NCI-H748 (cell line): ENCODE measurements around the gene UBXN6.

Experiments used
- DNase-seq: peaks from one replicate; lab custom pipeline; 2025; ENCODE audit not compliant: unreplicated experiment; lab: John Stamatoyannopoulos, UW

UBXN6 gene

DNA sequence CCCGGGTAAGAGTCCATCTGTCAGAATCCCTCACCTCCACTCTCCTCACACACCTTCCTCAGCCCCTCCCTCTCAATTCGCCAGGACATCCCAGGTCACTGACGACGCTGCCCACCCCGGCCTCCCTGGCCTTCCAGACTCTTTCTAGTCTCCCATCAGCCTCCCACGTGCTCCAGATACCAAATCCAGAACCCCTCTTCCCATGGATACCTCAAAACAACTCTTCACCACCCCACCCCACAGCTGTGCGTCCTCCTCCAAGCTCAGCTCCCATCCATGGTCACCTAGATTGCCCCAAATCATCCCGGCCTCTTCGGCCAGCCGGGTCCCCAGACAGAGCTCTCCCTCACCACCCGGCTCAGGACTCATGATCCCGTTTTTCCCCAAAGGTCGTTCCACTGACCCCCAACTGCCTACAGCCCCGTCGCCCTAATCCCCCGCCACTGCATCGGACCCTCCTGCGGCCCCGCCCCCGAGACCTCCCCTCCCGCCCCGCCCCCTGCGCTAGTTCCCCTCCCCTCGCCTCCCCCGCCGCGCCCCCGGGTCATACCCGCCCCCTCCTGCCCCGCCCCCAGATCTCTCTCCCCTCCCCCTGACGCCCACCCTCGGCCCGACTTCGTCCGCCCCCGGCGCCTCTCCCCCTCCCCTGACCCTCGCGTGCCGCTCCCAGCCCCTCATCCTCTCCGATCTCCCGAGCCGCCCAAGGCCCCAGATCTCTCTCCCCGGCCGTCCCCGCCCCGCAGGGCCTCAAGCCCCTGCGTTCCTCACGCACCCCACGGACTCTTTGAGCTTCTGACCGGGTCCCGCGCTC is 546 bp downstream of the UBXN6 start:
- DNase-seq, result peak; percentile 73

DNA sequence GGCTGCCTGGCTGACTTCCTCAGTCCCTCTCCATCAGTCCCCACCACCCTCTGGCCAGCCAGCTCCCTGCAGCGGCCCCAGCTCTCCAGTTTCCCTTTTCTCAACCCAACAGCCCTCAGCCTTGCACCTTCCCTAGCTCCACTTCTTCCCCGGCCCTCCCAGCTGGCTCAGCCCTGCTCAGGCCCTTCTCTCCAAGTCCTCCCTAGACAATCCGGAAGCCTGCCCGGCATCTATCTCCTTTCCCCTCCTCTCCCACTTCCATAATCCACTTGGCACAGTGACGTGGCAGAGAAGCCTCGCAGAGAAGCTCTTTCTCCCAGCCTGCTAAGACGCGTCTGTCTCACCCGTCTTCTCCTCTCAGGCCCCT is 1.1 kb downstream of the UBXN6 start:
- peak; percentile 36 for DNase-seq

GRCh38 chr19:4455719-4456475 is 1.7 kb downstream of the UBXN6 start:
- no peak for DNase-seq

DNA sequence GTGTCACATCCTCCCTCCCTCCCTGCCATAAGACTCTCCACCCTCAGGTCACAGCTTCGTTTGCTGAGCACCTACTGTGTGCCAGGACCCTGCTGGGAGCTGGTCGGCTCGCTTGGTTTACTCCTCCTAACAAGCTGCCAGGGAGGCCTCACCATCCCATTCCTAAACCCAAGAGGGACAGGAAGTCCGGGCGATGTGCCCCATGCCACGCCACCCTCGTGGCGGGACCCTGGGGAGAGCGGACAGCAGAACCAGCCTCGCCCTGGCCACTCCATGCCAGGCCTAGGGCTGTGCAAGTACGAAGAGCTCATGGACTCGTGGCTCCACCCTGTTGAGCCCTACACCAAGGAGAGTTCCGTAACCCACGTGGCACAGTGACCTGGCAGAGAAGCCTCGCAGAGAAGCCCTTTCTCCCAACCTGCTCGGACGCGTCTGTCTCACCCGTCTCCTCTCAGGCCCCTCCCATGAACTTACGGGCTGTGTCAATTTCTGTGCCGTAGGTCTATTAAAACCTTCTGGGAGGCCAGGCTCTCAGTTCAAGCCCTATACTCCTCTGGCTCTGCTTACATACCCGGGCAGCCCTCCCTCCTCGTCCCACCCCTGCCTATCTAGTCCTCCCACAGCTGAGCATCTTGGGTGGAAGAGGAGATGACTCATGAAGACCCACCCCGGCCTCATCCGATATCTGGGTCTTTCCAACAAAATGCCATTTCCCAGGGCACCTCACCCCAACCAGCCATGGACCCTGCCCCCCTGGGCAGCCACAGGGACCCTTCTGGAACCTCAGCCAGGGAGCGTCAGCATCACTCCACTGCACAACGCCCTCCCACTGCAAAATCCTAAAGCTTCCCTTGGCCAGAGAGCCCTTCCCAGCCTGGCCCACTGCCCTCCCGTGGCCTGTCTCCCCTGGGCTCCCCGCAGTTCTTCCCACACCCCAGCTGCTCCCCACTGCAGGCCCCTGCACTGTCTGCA is 2.6 kb downstream of the UBXN6 start:
- DNase-seq, result no peak

DNA sequence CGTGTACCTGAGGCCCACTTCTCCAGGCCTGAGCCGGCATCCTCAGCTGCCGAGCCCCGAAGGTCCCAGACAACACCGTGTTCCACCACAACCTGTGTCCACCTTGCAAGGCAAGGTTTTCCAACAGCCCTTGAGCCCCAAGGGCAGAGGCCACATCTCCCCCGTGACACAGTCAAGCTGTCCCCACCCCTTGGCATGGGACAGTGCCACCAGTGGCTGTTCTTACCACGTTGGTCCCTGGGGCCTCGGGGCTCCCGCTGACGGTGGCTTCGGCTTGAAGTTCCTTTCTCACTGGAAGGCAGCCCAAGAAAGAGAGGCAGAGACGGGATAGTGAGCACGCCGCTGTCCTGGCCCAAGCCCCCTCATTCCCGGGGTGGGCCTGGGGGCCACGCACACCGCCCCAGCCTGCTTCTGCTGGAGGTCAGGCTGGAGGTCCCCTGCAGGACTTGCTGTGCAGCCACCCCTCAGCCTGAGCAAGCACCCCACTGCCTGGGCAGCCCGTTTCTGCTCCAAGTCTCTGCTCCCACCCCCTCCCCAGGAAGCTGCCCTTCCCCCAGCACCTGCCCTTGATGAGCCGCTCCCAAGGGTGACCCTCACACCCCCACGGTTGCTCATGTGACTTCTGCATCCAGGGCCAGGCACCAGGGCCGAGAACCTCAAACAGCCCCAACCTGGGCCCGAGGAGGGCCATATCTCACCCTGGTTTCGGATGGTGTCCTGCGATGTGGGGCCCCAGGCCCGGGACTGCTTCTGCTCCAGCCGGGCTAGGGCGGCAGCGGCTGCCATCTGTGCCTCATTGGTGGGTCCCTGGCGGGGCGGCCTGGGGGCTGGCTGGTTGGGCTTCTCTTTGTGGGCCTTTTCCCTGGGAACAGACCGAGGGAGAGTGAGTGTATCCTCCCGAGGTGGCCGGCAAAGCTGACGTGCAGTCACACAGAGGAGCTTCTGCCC is 4.1 kb downstream of the UBXN6 start:
- DNase-seq, result no peak

- no peak for DNase-seq
Measured at GRCh38 chr19:4452230-4452990, 5.2 kb downstream of the UBXN6 start.

DNA sequence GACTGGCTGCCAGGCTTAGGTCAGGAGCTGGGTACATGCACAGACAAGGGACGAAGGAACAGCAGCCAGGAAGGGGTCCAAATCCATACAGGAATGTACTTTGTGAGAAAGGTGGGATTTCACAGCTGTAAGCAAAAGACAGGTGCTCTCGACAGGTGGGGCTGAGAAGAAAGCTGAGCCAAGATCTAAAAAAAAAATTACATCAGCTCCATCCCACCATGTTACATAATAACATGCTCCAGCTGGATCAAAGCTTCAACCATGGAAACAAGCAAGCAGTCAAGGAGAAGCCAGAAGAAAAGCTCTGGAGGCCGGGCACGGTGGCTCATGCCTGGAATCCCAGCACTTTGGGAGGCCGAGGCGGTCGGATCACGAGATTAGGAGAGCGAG is 8.0 kb downstream of the UBXN6 start:
- DNase-seq, result no peak

DNA sequence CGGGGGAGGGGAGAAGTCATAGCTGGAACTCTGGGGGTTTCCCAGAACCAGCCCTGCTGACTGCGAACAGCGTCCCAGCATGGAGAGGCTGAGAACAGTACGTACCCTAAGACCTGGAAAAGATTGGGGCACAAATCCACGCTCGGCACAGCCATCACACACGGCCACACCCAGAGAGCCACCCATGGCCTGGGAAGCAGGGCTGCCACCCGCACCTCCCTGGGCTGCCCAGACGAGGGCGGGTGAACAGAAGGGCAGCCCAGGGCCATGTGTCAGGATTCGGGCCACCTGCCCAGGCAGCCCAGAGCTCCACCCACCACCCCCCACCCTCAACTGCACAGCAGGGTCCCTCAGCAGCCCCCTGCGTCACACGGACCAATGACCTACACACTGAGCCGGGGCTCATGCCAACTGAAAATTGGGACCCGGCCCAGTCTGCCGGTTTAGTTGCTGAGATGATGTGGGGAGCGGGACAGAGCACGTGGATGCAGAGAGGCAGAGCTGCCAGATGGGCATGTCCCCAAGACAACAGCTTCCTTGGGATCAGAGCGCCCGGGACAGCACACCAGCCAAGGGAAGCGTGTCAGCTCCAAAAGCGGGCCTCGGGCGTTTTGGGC is 8.5 kb downstream of the UBXN6 start:
- no peak for DNase-seq

GRCh38 chr19:4448147-4448985 is 9.2 kb downstream of the UBXN6 start:
- no peak for DNase-seq

DNA sequence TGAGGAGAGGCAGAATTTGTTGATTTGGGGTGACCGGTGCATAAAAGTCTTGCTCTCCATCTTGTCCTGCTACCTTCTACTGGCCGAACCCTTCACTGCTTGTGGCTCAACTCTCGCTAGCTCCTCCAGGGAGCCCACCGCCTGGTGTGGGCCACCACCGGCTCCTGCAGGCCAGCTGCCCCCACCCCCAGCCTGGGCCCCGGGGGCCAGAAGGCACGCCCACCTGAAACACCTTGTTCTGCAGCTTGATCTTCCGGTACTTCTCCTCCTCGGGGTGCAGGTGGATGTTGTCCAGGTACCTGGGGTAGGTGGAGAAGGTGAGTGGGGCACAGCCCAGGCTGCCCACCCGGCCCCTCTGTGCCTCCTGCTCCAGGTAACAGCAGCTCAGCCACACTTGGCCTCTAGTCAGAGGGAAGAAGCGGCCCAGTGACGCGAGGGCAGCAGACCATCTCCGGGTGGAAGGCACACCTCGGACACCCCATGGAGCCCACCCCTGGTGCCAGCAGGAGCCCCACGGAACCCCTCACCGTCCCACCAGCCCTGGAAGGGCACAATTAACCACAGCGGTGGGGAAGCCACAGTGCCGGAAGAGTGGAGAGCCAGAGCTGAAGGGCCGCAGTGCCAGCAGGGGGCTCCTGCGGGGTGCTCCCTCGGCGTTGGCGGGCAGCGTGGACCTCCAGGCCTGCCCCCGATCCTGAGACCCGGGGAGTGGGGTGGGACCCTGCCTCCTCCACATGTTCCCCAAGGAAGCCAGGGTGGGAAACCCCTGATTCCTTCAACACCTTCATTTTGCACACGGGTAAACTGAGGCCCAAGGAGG is 10.1 kb downstream of the UBXN6 start:
- no peak for DNase-seq

DNA sequence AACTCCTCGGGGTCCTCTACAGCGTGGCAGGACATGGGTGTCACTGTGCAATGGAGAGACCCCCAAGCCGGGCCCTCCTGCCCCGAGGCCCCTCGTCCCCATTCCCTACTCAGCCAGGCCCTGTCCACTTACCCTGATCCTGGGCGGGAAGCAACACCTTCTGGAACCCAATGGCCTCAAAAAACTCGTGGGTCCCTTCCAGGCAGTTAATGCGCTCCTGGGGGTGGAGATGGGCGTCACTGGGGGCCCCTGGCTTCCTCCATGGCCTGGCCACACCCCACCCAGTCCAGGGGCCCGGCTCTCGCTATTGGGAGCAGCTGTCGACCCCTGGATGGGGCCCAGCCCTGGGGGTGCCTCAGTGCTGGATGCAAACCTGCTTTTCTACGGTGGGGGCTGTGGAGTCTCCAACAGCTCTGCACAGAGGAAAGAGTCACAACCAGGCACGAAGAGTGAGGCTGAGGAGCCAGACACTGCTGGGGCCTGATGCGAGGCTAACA is 10.8 kb downstream of the UBXN6 start:
- DNase-seq, result no peak

DNA sequence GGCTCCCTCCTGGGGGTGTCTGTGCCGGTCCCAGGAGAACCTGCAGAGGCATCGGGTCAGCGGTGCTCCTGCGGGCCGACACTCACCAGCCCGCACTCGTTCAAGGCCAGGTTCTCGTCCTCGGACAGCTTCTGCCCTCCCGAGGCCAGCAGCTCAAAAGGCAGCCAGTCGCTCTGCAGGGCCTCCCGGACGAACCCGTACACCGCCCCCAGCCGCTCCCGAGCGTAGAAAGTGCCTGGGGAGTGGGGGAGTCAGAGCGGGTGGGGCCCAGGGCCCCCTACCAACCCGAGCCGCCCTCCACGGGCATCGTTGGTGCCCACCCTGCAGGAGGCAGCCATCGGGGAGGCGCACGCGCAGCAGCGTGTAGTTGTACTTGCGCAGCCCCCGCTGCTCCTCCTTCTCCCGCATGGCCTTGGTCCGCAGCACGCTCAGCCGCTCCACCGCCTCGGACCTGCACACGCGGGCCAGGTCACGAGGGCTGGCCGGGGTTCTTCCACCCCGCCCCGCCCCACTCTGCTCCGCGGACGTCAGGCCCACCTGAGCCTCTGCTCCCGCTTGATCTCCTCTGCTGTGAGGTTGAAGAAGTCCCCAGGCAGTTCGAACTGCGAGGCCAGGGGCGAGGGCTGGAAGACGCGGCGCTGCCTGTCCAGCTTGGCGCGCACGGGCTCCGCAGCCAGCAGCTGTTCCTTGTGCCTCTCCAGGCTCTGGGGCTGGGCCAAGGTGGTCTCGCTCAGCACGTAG is 11.5 kb downstream of the UBXN6 start:
- DNase-seq, result no peak

- DNase-seq, result no peak
Measured at GRCh38 chr19:4444765-4445741, 12.5 kb downstream of the UBXN6 start.

GRCh38 chr19:4443966-4444764 is 13.4 kb downstream of the UBXN6 start:
- DNase-seq, result no peak
